H1 (cell line): Measurements from ENCODE around the gene USP17L21. TPM values are rescaled to one million over a fixed set of nuclear protein-coding genes. Genes with fewer than 3 reads are reported as not detected.
"Not testable (repeated sequence)": the region's sequence is repeated elsewhere in the genome, so short reads cannot be mapped to it uniquely, and the experiment has no call there.

ENCODE experiments used
- CTCF ChIA-PET: fragments of 300-600 bp; sonication (Branson Sonifier 250); formaldehyde crosslinking; loops from one replicate; lab custom pipeline; 2021; ENCODE audit not compliant: partially characterized antibody; lab: Charles Lee
- POLR2A ChIA-PET: fragments of 300-600 bp; sonication (Branson Sonifier 250); formaldehyde crosslinking; loops from one replicate; lab custom pipeline; 2021; ENCODE audit warnings: inconsistent platforms; ENCODE audit not compliant: partially characterized antibody; lab: Charles Lee
- DNase-seq, 2 experiments: peaks; one replicate each; pipeline versions ENCODE4 v3.0.0 to v3.0.0-alpha.2; 2010 to 2022; ENCODE audit warnings: low spot score in 2 of 2, low read depth in 1 of 2, mixed read lengths in 1 of 2
- FAIRE-seq: peaks from 2 replicates; lab custom pipeline; 2011; peaks lifted over from hg19 to GRCh38; lab: Jason Lieb, UNC
- H2AFZ ChIP-seq: 2 replicates; pipeline ENCODE4 v1.8.1; 2012; ENCODE audit warnings: low read length, inconsistent platforms
- H2AK5ac ChIP-seq: 2 replicates; pipeline ENCODE4 v1.6.1; 2013; ENCODE audit warnings: low read depth, low read length
- H2BK120ac ChIP-seq: replicated peaks from 2 replicates; pipeline ENCODE3; 2013; ENCODE audit warnings: low read depth, low read length, inconsistent platforms
- H2BK12ac ChIP-seq: 2 replicates; pipeline ENCODE4 v1.6.1; 2013; ENCODE audit warnings: low read depth, low read length
- H2BK15ac ChIP-seq: 2 replicates; pipeline ENCODE4 v1.6.1; 2013; ENCODE audit warnings: low read length
- H2BK20ac ChIP-seq: 2 replicates; pipeline ENCODE4 v1.6.1; 2013; ENCODE audit warnings: low read length
- H2BK5ac ChIP-seq: 2 replicates; pipeline ENCODE4 v1.6.1; 2013; ENCODE audit warnings: low read depth, low read length
- H3K14ac ChIP-seq: 2 replicates; pipeline ENCODE4 v1.6.1; 2013; ENCODE audit warnings: inconsistent platforms; ENCODE audit not compliant: insufficient read length
- H3K18ac ChIP-seq: 2 replicates; pipeline ENCODE4 v1.6.1; 2013; ENCODE audit warnings: low read length; ENCODE audit errors: extremely low read depth
- H3K23ac ChIP-seq: 2 replicates; pipeline ENCODE4 v1.6.1; 2013; ENCODE audit warnings: inconsistent platforms; ENCODE audit not compliant: insufficient read length
- H3K23me2 ChIP-seq: 2 replicates; pipeline ENCODE4 v1.6.1; 2013; ENCODE audit warnings: low read depth, low read length
- H3K27ac ChIP-seq: 2 replicates; pipeline ENCODE4 v1.6.1; 2011; ENCODE audit warnings: low read depth, low read length, inconsistent platforms
- H3K27me3 ChIP-seq, 4 experiments: replicated peaks in 1 of 4; 1 replicate in 1 of 4; 2 replicates in 3 of 4; pipeline versions ENCODE4 v1.6.1 to v1.8.1; 2011 to 2013; ENCODE audit warnings: low read length in 3 of 4, mild to moderate bottlenecking in 3 of 4, inconsistent platforms in 2 of 4, mixed read lengths in 2 of 4, moderate library complexity in 1 of 4; ENCODE audit not compliant: control insufficient read depth in 3 of 4, insufficient read depth in 3 of 4; ENCODE audit errors: extremely low read depth in 1 of 4
- H3K36me3 ChIP-seq, 4 experiments: 2 replicates each; pipeline versions ENCODE4 v1.6.1 to v1.8.1; 2011 to 2013; ENCODE audit warnings: mild to moderate bottlenecking in 4 of 4, low read length in 3 of 4, moderate library complexity in 2 of 4, control low read depth in 1 of 4, inconsistent platforms in 1 of 4; ENCODE audit not compliant: insufficient read depth in 4 of 4, control insufficient read depth in 2 of 4
- H3K4ac ChIP-seq: replicated peaks from 2 replicates; pipeline ENCODE3; 2013; ENCODE audit warnings: low read length, low read depth, mixed read lengths, inconsistent platforms; ENCODE audit not compliant: insufficient read length
- H3K4me1 ChIP-seq, 4 experiments: replicated peaks in 1 of 4; 1 replicate in 1 of 4; 2 replicates in 3 of 4; pipeline versions ENCODE4 v1.6.1 to v1.8.1; 2011 to 2013; ENCODE audit warnings: low read length in 3 of 4, inconsistent platforms in 2 of 4, mixed read lengths in 1 of 4; ENCODE audit not compliant: insufficient read depth in 4 of 4, control insufficient read depth in 3 of 4
- H3K4me2 ChIP-seq, 2 experiments: 2 replicates each; pipeline versions ENCODE4 v1.6.1 to v1.8.1; 2011 to 2013; ENCODE audit warnings: low read depth in 2 of 2, low read length in 2 of 2, control low read depth in 1 of 2, inconsistent platforms in 1 of 2, mild to moderate bottlenecking in 1 of 2; ENCODE audit not compliant: insufficient read depth in 1 of 2
- H3K4me3 ChIP-seq, 4 experiments: fragments of 200-600, 300-600 bp in 1 of 4; sonication (generic), shearing (Covaris generic), sonication (Bioruptor Twin) in 1 of 4; 2 replicates each; pipeline versions ENCODE4 v1.5.1 to v1.8.1; 2011 to 2016; ENCODE audit warnings: low read length in 4 of 4, low read depth in 3 of 4, control low read depth in 2 of 4, inconsistent platforms in 2 of 4, mild to moderate bottlenecking in 2 of 4, mixed read lengths in 1 of 4, moderate library complexity in 1 of 4; ENCODE audit not compliant: insufficient read depth in 2 of 4; ENCODE audit errors: extremely low read depth in 1 of 4
- H3K56ac ChIP-seq: replicated peaks from 2 replicates; pipeline ENCODE3; 2013; ENCODE audit warnings: low read depth, mild to moderate bottlenecking, mixed read lengths, low read length, inconsistent platforms; ENCODE audit not compliant: insufficient read length
- H3K79me1 ChIP-seq: 2 replicates; pipeline ENCODE4 v1.6.1; 2013; ENCODE audit warnings: low read depth, low read length, control low read depth
- H3K79me2 ChIP-seq, 2 experiments: 2 replicates each; pipeline versions ENCODE4 v1.6.1 to v1.8.1; 2012 to 2013; ENCODE audit warnings: low read length in 2 of 2, mild to moderate bottlenecking in 2 of 2, inconsistent platforms in 1 of 2; ENCODE audit not compliant: insufficient read depth in 2 of 2, control insufficient read depth in 1 of 2
- H3K9ac ChIP-seq, 4 experiments: replicated peaks in 1 of 4; 1 replicate in 1 of 4; 2 replicates in 3 of 4; pipeline versions ENCODE4 v1.6.1 to v1.8.1; 2011 to 2013; ENCODE audit warnings: low read depth in 3 of 4, low read length in 3 of 4, control low read depth in 2 of 4, mild to moderate bottlenecking in 2 of 4, moderate library complexity in 2 of 4, inconsistent platforms in 1 of 4; ENCODE audit errors: extremely low read depth in 1 of 4
- H3K9me3 ChIP-seq, 2 experiments: 2 replicates each; pipeline versions ENCODE4 v1.6.1 to v1.8.1; 2012 to 2013; ENCODE audit warnings: mild to moderate bottlenecking in 2 of 2, moderate library complexity in 2 of 2, control low read depth in 1 of 2, inconsistent platforms in 1 of 2, low read depth in 1 of 2, low read length in 1 of 2, mixed read lengths in 1 of 2; ENCODE audit not compliant: insufficient read depth in 2 of 2
- H4K20me1 ChIP-seq, 2 experiments: replicated peaks in 1 of 2; 2 replicates each; pipeline versions ENCODE3 to v1.8.1; 2011 to 2013; ENCODE audit warnings: inconsistent platforms in 2 of 2, low read length in 2 of 2, mild to moderate bottlenecking in 1 of 2; ENCODE audit not compliant: insufficient read depth in 2 of 2, control insufficient read depth in 1 of 2
- H4K5ac ChIP-seq: 2 replicates; pipeline ENCODE4 v1.6.1; 2013; ENCODE audit warnings: low read length, low read depth, mixed read lengths, inconsistent platforms; ENCODE audit not compliant: insufficient read length
- H4K8ac ChIP-seq: 2 replicates; pipeline ENCODE4 v1.8.0; 2013; ENCODE audit warnings: mild to moderate bottlenecking, moderate library complexity, low read length, inconsistent platforms; ENCODE audit not compliant: insufficient read depth; ENCODE audit errors: extremely low read depth
- H4K91ac ChIP-seq: replicated peaks from 2 replicates; pipeline ENCODE3; 2013; ENCODE audit warnings: low read length, mixed read lengths, inconsistent platforms; ENCODE audit not compliant: insufficient read length
- WGBS, 2 experiments: shearing (Covaris generic) in 1 of 2; methylation state at CpG; one replicate each; pipeline versions ENCODE4 v1.1.6 to v1.1.7; 2013 to 2015; ENCODE audit warnings: low lambda C conversion rate in 2 of 2, mixed read lengths in 2 of 2, inconsistent platforms in 1 of 2, low coverage in 1 of 2, missing lambda C conversion rate in 1 of 2; ENCODE audit not compliant: insufficient replicate concordance in 2 of 2, insufficient coverage in 1 of 2, insufficient read length in 1 of 2; ENCODE audit errors: extremely low coverage in 1 of 2, missing lambda C conversion rate in 1 of 2; 5-methylcytosine and 5-hydroxymethylcytosine counted together
- polyA plus RNA-seq, 7 experiments: library from polyadenylated mRNA; depleted of rRNA in 3 of 7; stranded (reverse) in 5 of 7; unstranded in 2 of 7; fragments of >200 nt in 5 of 7; fragments of 200-250 nt in 2 of 7; gene quantifications; 1 replicate in 5 of 7; 2 replicates in 1 of 7; 4 replicates in 1 of 7; pipeline versions ENCODE4 v1.2.1 to v1.2.3, GENCODE V29; 2011 to 2013; ENCODE audit warnings: missing spikeins in 2 of 7, mixed read lengths in 2 of 7
- total RNA-seq: library from RNA; stranded (reverse); fragmentation: NEBNext Ultra II Directional; extraction: Animal tissue kit (Norgen Biotek cat#: 25700); gene quantifications from 2 replicates; pipeline ENCODE4 v1.2.1, GENCODE V29; 2021

The USP17L21 gene
- total and polyA plus RNA-seq, 2 of the 8 experiments (the other 6 are each of a cell fraction or from before 2014, with no cell fraction given) = not detected

GRCh38 chr4:9238461-9238860 is 24.2 kb upstream of the USP17L21 start:
- DNase-seq, H2BK12ac ChIP-seq, H4K5ac ChIP-seq, H2AFZ ChIP-seq, H3K56ac ChIP-seq, H3K79me2 ChIP-seq, H2AK5ac ChIP-seq, H3K27me3 ChIP-seq, CTCF ChIA-PET, FAIRE-seq, H2BK120ac ChIP-seq, H4K91ac ChIP-seq, H3K36me3 ChIP-seq, H3K4me1 ChIP-seq, H3K23ac ChIP-seq, H2BK5ac ChIP-seq, H4K8ac ChIP-seq, H3K79me1 ChIP-seq, H3K23me2 ChIP-seq, H3K18ac ChIP-seq, POLR2A ChIA-PET, H3K4ac ChIP-seq, H3K4me2 ChIP-seq, H3K9ac ChIP-seq, H3K27ac ChIP-seq, H2BK15ac ChIP-seq, H3K4me3 ChIP-seq, H3K14ac ChIP-seq, H4K20me1 ChIP-seq, H2BK20ac ChIP-seq: not testable (repeated sequence)
- peaks cover 5 to 13% of the 10 kb centered on the region in 2 experiments for H3K9me3 ChIP-seq
- WGBS, 2 experiments = 82% methylated on average over 12 of the region's 12 CpGs; no CpG with 5 or more reads in 1 of the 2 experiments

GRCh38 chr4:9243579-9243978 is 19.1 kb upstream of the USP17L21 start, which contains the start of gene USP17L17:
Gene USP17L17, plus strand, starts transcription at chr4:9243879. Its CDS starts 0 bp downstream, at chr4:9243879.
- WGBS, 2 experiments = 88% methylated on average over 6 of the region's 14 CpGs; no CpG with 5 or more reads in 1 of the 2 experiments
- H3K23me2 ChIP-seq, H2BK12ac ChIP-seq, H3K27me3 ChIP-seq, H4K8ac ChIP-seq, DNase-seq, H3K14ac ChIP-seq, H3K9ac ChIP-seq, H3K23ac ChIP-seq, H2BK15ac ChIP-seq, FAIRE-seq, H4K20me1 ChIP-seq, H3K4me2 ChIP-seq, H4K5ac ChIP-seq, H3K56ac ChIP-seq, H2BK20ac ChIP-seq, H2AFZ ChIP-seq, H2BK5ac ChIP-seq, H3K4me1 ChIP-seq, H2AK5ac ChIP-seq, POLR2A ChIA-PET, H3K79me1 ChIP-seq, H4K91ac ChIP-seq, H3K79me2 ChIP-seq, H3K4ac ChIP-seq, H3K4me3 ChIP-seq, CTCF ChIA-PET, H3K36me3 ChIP-seq, H3K18ac ChIP-seq, H3K27ac ChIP-seq, H2BK120ac ChIP-seq: not testable (repeated sequence)
- peaks cover 3 to 12% of the 10 kb centered on the region in 2 experiments; a peak in 2 of 4 replicates for H3K9me3 ChIP-seq
